Activated CD8-positive, alpha-beta memory T cell treated with anti-CD3 and anti-CD28 coated beads, Interleukin-2, amount 50 U/mL, for 4 hours (primary cell): ENCODE results near the gene KIF11.
"Not testable (repeated sequence)": the region's sequence is repeated elsewhere in the genome, so short reads cannot be mapped to it uniquely, and the experiment has no call there.

Experiments
- DNase-seq: peaks from one replicate; pipeline ENCODE4 v3.0.0-alpha.2; 2020

KIF11 gene

DNA sequence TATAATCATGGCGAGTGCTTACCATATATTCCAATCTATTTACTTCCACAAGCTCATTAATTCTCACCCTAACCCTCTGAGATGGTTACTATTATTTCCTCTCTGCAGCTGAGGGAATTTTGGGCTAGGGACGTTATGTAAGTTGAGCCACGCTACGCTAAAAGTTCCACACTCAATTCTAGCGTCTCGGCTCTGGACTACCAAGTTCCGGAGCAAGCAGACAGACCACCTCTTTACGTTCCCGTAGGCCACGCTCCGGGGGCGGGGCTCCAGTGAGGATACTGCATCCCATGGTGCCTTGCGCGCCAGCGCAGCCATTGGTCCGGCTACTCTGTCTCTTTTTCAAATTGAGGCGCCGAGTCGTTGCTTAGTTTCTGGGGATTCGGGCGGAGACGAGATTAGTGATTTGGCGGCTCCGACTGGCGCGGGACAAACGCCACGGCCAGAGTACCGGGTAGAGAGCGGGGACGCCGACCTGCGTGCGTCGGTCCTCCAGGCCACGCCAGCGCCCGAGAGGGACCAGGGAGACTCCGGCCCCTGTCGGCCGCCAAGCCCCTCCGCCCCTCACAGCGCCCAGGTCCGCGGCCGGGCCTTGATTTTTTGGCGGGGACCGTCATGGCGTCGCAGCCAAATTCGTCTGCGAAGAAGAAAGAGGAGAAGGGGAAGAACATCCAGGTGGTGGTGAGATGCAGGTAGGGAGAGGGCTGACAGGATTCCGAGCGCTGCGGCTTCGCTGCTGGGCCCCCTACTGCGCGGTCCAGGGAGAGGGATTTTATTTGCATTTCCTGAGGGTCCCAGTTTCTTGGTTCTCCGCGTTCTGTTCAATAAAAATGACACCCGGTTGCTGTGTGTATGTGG, at the start of gene KIF11:
Gene KIF11, plus strand, starts transcription at position 370 of the 858 bp plus-strand sequence. Its CDS starts 246 bp downstream, at position 616.
- DNase-seq: peak; percentile 98

DNA sequence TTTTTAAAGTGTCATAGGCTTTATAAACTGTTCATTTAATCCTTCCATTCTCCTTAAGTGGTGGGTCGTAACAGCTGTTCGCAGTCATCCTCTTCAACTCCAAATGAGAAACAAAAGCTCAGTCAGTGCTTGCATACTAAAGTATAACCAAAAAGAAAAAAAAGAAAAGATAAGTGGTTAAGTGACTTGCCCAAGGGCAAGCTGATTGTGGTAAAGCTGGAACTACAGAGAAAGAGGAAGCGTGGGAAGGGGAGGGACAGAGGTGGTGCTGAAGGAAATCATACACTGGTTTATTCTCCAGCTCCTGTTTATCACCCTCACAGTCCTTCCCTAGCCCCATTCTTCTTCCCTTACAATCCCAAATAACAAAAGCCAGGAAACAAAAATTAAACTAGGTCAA, 48.6 kb upstream of the KIF11 start:
- no peak for DNase-seq

DNA sequence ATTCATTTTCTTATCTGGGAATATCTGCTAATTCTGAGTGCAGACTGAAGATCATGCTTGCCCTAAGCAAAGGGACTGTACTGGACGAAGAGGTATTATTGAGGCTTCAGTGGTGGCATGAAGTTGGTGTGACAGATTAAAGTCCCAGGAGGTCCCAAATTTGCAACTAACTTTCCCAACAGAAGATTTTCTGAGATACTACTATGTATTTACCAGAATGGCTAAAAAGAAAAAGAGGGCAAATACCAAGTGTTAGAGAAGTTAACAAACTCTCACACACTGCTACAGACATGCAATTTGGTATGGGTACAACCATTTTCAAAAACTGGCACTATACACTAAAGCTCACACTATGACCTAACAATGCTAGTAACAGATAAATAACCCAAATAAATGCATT, 47.4 kb upstream of the KIF11 start:
- DNase-seq: no peak

DNA sequence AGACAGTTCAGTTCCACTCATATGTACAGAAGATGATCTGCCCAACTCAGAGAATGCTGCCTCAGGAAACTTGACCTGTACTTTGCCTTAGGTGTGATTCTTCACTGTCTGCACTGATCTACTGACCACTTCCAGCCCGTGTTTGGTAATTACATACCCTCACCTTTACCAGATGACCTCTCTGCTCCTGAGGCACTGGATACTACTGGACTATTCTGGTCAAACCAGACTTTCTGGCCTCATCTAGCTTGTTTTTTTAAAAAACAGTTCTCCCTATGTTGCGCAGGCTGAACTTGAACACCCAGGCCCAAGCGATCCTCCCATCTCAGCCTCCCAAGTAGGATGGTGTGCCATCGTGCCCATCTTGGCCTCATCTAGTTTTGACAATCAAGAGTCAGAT, 45.3 kb upstream of the KIF11 start:
- DNase-seq: no peak

DNA sequence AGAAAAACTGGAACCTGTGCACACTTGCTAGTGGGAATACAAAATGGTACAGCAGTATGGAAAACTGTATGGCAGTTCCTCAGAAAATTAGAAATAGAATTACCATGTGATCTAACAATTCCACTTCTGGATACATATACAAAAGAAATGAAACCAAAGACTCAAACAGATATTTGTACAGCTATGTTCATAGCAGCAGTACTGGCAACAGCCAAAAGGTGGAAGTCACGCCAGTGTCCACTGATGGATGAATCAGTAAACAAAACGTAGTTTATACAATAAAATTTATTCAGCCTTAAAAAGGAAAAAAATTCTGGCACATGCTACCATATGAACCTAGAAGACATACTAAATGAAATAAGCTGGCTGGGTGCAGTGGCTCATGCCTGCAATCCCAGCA, 42.0 kb upstream of the KIF11 start:
- no peak for DNase-seq

DNA sequence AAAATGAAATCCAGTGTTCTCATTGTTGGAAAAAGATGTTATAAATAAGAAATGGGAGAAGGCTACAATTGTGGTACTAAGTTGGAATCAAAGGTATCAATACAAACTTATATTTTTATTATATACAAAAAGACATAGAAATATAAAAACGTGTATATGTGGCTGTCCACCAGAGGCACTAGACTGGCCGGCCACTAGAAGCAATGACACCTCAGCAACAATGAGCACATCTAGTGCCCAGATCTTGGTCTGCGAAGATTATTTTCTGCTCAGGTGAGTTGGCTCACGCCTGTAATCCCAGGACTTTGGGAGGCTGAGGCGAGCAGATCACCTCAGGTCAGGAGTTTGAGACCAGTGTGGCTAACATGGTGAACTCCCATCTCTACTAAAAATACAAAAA, 40.6 kb upstream of the KIF11 start:
- DNase-seq: no peak

DNA sequence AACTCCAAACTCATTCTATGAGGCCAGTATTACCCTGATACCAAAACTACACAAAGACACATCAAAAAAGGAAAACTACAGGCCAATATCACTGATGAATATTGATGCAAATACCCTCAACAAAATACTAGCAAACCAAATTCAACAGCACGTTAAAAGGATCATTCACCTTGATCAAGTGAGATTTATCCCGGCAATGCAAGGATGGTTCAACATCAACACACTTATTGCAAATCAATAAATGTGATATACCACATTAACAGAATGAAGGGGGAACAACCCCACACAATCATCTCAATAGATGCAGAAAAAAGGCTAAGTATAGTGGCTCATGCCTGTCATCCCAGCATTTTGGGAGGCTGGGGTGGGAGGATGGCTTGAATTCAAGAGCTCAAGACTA, 39.0 kb upstream of the KIF11 start:
- DNase-seq: no peak

DNA sequence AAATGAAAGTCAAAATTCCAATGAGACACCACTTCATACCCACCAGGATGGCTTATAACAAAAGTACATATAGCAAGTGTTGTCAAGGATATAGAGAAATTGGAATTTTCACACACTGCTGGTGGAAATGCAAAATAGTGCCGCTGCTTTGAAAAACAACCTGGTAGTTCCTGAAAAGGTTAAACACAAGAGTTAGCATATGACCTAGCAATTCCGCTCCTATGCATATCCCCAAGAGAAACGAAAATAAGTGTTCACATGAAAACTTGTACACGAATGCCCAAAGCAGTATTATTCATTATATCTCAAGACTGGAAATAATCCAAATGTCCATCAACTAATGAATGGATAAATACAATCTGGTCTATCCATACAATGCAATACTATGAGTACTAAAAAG, 33.9 kb upstream of the KIF11 start:
- no peak for DNase-seq

DNA sequence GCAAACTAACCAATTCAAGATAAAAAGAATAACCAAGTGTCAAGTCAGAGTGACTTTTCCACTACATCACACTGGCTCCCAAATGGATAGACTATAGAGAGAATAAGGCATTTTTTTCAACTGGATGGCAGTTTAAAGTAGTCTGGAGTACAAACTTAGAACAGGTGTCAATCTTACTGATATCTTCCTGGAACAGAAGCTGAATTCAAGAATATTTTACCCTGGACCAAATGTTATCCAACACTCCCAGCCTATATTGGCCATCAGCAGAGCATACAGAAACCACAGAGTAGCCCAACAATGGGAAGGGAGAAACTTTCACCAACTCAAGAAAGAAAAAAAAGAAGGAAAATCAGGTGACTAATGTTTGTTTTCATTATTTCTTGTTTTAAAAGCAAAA, 30.5 kb upstream of the KIF11 start:
- DNase-seq: no peak

DNA sequence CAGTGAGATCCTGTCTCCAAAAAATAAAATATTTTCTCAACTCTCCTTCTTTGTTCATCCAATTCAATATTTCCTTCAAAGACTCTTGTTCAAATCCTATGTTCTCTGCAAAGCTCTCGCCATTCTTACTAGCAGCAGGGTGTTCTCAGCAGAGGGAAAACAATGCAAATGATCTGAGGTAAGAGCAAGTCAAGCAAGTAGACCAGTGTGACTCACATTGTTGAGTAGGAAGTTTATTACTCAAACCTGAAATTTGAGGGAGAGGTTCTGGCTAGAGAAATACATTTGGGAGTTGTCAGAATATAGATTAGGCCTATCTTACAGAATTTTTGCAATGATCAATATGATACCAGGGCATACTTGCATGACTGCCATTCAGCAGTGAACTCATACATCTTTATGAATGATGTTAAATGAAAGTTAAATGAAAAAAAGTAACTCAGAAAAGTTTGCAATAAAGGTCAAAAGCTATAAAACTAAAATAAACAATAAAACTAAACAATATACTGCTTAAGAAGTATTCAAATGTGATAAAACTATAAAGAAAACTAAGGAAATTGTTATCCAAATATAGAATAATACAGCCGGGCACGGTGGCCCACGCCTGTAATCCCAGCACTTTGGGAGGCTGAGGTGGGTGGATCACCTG, 24.9 kb upstream of the KIF11 start:
- no peak for DNase-seq

DNA sequence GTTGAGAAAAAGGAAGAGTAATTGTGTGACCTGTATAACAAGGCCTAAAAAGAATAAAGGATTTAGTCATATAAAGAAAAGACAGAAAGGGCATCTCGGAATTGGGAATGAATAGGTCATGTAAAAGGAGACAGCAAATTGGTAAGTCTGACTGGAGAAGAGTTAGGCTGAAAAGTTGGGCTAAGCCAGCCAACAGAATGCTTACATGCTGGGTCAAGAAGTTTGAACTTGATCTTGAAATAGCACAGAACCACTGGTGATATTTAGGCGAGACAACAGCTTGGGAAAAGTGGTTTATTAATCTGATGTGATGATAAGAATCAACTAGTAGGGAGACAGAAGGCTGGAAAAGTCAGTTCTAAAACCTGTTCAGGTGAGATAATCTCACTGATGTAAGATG, 23.9 kb upstream of the KIF11 start:
- no peak for DNase-seq

DNA sequence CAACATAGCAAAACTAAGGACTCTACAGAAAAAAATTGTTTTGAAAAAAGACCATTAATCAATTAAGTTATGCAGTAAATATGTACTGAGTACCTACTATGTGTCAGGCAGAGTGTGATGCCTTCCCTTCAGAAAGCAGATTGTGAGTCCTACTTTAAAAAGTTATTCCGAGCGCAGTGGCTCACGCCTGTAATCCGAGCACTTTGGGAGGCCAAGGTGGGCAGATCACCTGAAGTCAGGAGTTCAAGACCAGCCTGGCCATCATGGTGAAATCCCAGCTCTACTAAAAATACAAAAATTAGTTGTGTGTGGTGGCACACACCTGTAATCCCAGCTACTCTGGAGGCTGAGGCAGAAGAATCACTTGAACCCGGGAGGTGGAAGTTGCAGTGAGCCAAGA, 23.3 kb upstream of the KIF11 start:
- not testable (repeated sequence) for DNase-seq

DNA sequence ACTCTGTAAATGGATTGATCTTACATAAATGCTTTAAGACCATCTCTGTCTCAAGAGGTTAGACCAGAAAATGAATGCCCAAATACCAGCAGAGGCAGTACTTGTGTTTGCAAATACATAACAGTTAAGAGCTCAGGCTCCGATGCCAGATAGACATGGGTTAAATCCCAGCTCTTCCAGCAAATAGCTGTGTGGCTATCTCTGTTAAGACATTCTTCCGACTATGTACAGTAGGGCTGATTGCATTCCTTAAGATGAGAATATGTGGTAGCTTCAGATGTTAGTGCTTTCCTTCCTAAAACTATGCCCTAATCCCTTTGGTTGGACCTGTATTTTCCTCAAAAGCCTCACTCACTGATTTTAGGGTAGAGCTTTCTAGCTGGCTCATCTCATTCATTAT, 21.3 kb upstream of the KIF11 start:
- DNase-seq: no peak

DNA sequence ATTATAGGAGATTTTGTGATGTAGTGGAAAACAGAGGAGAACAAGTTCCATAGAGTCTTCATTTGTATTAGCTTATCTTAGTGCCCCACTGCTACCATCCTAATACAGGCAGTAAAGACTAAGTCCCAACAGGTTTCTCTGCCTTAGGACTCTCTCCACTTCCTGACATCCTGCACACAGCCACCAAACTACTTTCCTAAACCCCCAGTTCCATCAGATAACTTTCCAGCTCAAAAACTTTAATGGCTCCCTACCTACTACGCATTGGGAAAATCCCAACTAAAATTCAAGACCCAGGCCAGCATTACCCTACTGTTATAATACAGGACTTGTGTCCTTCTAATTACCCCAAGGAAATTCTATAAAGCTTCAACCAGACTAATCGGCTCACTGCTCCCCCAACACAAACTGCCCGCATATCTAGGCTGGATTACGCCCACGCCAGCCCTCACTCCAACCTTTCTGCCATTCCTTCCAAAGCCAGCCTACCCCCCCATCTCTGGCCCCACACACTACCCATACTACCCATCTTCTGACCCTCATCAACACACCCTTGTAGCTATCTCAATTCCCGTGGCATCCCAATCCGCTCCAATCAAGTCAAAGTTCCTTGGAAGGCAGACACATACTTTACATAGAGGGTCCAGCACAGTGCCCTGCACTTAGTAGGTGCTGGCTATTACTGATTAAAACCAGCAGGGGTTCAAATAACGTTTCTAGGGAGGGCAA, 20.4 kb upstream of the KIF11 start:
- no peak for DNase-seq

DNA sequence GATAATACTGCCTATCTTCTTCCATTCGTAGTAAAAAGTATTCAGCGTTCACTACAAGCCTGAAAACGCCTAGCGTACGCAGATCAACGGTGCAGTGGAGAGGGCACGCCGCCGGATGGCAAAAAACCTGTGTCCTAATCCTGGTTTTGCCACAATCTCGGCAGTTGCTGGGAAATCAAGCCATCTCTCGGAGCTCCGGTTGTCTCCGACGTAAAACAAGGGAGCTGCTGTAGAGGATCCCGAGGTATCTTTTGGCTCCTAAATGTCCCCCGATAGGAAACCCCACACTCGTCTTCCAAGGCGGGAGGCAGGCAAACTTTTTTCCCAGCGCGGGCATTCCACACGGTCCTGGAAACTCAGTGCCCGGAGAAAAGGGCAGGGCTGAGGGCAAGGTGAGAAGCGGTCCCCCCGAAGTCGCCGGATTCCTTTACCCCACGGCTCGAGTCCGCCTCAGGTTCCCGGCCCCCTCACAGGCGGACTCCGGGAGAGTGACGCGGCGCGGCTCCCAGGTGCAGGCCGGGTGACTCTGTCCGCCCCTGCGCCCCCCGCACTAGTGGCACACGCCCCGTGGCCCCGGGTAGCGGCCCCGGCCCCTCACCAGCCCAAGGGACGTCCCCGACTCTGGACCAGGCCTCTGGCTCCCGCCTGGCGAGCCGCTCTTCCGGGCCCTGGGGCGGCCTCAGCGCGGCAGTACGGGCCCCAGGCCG, 19.7 kb upstream of the KIF11 start:
- peak; percentile 38 for DNase-seq

DNA sequence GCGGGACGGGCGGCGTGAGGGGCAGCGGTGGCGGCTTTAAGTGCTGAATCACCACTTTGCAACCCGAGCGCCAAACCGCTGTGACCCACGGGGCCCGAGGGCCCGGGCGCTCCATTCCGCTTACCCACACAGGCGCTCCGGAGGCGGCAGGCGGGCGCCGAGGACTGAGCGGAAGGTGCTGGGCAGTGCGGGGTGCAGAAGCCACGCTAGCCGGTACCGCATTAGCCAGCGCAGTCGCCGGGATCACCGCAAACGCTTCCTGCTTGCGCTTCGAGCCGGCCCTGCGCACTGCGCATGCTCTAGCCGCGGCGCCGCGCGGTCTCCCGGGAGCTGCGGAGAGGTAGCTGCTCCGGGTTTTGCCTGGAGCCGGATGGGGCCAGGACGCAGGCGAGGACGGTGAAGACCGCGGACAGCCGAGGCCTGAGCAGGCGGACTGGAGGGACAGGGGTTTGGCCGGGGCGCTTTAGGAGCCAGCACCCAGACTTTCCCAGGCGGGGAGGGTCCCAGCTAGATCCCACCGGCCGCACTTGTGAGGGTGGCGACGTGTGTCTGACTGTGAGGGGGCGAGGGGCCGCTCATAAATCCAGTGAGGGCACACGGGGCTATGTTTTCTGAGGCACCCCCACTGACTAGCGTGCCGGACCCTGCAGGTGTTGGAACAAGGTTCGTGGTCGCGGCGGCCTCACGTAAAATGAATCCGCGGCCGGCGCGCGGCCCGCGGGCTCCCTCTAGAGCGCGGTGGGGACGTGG, 19.0 kb upstream of the KIF11 start, which contains the start of gene IDE:
Gene IDE, minus strand, starts transcription at position 296 of the 750 bp plus-strand sequence. Its CDS starts 74 bp downstream, at position 222.
- DNase-seq: peak; percentile 76

DNA sequence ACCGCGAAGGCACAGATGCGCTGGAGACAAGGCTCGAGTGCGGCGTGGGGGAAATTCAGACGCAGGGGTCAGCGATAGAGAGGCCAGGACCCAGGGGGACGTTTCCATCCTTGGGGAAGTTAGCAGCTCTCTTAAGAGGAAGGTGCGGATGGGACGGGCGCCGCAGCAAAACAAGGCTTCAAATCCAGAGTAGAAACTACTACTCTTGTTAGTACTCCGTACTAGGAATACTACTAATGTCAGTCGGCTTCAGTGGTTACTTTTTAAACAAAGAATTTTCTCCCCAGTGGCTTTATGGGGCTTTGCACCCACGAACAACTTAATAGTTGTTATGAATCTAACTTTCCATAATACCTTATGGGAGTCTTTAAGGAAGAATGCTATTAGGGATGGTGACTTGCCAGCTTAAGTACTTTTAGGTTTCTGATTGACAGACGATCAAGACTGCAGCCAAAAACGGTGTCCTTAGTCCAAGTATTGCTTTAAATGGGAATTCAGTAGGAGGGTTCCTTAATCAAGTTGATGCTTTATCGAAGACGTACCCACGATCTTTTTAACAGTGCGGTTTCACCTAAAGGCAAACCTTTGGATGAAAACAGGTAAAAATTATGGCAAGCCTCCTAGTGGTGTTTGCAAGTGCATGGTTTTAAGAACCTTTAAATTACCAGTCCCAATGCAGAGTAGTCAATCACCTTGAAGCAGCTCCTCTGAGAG, 18.2 kb upstream of the KIF11 start:
- no peak for DNase-seq

DNA sequence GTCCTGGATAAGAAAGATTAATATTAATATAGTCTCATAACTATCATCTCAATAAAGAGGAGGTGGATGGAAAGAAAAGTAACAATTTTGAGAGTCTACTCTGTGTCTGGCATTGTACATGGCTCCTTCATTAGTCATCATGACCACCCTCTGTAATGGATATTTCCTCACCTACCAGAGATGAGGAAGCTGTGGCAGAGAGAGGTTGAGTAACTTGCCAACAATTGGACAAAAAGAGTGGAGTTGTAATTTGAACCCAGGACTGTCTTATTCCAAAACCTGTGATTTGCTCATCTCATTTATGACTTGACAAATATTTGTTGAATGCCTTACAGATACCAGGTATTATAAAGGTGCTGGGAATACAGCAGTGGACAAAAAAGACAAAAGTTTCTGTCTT, 17.0 kb upstream of the KIF11 start:
- no peak for DNase-seq

DNA sequence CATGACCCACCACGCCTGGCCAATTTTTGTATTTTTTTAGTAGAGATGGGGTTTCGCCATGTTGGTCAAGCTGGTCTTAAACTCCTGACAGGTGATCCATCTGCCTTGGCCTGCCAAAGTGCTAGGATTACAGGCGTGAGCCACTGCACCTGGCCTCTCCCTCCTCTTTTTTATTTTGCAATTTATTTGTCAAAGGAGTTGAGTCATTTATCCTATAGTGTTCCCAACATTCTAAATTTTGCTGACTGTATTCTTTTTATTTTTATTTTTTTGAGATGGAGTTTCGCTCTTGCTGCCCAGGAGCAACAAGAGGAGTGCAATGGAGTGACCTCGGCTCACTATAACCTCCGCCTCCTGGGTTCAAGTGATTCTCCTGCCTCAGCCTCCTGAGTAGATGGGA, 10.6 kb upstream of the KIF11 start:
- not testable (repeated sequence) for DNase-seq

DNA sequence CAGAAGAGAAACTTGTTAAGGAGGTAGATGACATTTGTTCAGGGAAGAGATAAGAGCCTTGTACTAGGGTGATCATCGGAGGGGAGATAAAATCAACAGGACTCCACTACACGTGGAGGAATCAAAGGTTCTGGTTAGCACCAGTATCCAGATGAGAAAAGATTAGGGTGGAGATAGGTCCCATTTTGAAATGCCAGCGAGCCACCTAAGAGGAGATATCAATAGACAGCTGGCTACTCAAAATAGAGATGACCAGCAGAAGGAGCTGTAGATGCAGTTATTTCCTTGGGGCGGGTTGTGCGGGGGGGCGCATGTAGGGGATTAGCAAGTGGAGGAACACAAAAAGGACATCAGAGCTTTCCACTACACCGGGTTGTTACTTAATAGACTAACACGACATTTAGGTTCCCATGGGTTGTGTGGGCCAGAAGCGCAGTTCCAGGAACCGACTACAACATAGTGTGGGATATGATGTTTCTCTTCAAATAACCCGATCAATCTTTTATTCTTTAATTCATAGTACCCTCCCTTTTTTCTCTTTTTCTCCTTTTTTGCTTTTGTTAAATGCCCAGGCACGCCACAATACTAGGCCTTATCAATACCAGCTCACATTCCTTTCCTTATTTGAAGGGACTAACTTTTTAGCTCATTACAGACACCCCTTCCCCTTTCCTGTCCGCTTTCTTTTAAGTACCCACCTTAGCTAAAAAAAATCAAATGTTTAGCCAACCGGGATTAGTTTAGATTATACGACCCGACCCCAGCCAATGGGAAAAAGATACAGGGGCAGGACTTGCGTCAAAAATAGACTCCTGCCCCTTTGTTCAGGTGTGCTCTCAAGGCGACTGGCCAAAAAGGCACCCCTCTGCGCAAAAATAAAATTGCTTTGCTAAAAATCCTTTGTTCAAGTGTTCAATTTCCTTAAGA, 2.0 kb upstream of the KIF11 start:
- no peak for DNase-seq
